HG02852 (cell line): Measurements from ENCODE around the gene TMEM185A.
A peak's percentile ranks its signal among the peaks of the same experiment; 100 is the strongest.
"Not testable (repeated sequence)": the region's sequence is repeated elsewhere in the genome, so short reads cannot be mapped to it uniquely, and the experiment has no call there.

Experiments
- ATAC-seq: cut with Tn5 transposase; IDR thresholded peaks from one replicate; pipeline ENCODE4 v1.9.1; 2021; ENCODE audit warnings: mild to moderate bottlenecking, moderate library complexity; ENCODE audit not compliant: unreplicated experiment

The TMEM185A gene

DNA sequence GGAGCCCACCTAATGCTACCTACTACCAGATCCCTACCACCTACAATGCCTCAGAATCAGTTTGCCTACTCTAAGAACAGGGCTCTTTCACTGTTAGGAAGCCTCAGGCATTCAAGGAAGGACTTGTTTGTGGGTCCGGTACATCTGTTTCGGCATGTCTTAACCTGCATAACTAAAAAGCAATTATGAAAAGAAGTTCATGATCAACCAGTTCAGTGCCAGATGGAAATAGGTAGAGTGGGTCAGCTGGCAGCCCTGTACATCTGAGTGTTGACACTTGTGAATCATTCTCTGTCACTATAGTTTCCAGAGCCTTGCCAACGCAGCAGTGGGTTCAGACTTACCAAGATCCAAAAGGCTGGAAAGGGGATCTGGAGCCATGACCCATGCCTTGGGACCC, 3.3 kb downstream of the TMEM185A start:
- no peak for ATAC-seq

DNA sequence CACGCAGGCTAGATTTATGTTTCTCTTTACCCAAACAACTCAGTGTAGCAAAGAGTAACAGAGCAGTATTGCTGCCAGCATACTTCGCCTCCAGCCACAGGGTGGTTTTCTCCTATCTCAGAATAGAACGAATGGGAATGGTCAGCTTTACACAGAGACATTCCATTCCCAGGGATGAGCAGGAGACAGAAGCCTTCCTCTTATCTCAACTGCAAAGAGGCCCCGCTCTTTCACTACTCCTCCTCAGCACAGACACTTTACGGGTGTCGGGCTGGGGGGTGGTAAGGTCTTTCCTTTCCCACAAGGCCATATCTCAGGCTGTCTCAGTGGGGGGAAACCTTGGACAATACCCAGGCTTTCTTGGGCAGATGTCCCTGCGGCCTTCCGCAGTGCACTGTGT, 4.8 kb downstream of the TMEM185A start:
- not testable (repeated sequence) for ATAC-seq

DNA sequence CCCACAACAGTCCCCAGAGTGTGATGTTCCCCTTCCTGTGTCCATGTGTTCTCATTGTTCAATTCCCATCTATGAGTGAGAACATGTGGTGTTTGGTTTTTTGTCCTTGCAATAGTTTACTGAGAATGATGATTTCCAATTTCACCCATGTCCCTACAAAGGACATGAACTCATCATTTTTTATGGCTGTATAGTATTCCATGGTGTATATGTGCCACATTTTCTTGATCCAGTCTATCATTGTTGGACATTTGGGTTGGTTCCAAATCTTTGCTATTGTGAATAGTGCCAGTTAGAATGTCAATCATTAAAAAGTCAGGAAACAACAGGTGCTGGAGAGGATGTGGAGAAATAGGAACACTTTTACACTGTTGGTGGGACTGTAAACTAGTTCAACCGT, 11.9 kb downstream of the TMEM185A start:
- not testable (repeated sequence) for ATAC-seq

DNA sequence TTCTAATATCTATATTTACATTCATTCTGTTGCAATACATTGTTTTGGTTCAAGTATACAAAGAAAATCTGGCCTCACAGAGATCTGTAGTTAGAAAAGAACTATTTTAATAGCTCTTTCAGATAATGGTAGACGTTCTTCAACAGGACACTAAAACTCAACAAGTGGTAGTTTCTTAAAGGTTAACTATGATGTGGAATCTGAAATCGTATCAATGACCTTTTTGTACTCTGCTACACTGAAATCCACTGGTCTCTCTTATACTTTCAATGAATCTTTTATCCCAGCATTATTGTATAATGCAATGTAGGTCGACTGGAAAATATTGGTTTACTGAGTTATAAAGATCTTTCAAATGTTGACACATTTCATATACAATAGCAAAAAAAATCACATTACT, 12.7 kb downstream of the TMEM185A start:
- ATAC-seq = no peak

DNA sequence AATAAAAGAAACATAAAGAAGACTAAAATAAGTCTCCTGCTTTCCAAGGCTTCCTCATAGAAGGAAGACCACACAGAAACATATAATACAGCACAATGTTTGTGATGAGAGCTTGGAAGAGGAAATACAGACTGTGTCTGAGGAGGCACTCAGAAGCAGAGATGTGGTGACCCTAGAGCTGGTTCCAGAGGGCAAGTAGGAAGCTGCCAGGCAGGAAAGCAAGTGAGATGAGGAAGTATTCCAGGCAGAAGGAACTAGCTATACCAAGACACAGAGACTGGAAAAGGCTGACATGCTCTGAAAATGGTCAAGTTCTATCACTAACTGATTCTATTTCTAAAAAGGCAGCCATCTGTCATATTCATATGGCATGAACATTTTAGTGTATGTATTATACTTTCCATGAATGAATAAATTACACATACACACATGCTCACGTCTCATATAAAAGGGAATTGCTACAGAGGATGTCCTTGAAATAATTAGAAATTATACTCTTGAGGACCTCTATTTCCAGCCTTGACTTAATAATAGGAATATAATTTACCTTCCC, 19.9 kb downstream of the TMEM185A start:
- no peak for ATAC-seq

DNA sequence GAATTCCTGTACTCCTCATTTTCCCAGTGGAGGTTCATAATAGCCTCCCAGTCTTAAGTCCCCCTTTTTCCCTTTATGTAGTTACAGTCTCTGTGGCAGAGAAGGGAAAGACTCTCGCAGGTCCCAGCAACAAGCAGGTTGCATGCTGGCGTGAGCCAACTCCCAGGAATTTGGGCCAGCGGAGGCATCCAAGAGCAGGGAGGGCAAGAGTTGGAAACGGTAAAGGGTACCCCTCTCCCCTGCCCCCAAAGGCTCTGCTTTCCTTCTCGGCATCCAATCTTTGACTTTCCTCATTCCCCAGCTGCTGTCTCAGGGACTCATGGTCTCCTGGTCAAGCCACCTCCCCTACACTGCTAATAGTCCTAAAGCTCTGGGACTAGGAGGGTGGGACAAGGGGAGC, 21.1 kb downstream of the TMEM185A start:
- no peak for ATAC-seq

DNA sequence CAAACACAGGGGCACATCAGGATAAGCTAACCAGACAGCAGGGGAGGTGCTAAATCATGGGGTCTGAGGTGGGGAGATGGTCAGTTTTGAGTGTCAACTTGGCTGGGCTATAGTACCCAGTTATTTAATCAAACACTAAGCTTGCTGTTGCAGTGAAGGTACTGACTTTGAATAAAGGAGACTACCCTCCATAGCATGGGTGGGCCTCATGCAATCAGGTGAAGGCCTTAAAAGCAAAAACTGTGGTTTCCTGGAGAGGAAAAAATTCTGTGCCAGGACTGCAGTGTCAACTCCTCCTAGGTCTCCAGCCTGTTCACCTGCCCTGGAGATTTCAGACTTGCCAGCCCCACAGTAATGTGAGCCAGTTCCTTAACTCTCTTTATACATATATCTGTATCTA, 23.9 kb downstream of the TMEM185A start:
- ATAC-seq = no peak

DNA sequence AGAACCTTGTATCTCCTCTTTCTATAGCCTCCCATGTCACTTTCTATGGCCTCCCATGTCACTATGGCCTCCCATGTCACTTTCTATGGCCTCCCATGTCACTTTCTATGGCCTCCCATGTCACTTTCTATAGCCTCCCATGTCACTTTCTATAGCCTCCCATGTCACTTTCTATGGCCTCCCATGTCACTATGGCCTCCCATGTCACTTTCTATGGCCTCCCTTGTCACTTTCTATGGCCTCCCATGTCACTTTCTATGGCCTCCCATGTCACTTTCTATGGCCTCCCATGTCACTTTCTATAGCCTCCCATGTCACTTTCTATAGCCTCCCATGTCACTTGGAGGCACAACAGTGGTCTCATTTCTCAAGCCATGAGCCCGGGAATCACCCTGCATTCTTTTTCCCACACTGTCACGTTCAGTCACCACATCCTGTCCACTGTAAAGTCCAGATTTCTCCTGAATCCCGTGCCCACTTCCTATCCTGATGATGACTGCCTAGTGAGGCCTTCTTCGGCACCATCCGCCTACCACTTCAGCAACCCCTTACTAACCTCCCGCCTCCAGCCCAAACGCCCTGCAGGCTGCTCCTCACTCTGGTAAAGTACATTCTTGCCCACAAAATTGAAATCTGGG, 26.2 kb downstream of the TMEM185A start:
- not testable (repeated sequence) for ATAC-seq

DNA sequence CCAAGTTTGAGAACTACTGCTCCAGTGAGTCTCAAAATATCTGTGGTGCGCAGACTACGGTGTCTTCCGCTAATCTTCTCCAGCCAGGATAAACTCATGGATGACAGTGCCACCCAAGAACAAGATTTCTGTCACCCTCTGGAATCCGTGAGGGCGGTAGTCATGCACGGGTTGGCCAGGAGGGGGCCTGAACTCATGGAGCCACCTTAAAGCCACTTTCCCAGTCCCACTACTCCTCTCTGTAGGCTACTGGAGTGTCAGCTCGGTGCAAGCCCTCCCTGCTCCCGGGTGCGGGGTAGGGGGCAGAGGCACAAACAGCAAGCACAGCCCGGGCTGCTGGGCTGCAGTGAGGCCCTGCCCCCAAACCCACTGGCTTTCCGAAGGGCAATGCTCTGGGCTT, 33.0 kb downstream of the TMEM185A start:
- not testable (repeated sequence) for ATAC-seq

DNA sequence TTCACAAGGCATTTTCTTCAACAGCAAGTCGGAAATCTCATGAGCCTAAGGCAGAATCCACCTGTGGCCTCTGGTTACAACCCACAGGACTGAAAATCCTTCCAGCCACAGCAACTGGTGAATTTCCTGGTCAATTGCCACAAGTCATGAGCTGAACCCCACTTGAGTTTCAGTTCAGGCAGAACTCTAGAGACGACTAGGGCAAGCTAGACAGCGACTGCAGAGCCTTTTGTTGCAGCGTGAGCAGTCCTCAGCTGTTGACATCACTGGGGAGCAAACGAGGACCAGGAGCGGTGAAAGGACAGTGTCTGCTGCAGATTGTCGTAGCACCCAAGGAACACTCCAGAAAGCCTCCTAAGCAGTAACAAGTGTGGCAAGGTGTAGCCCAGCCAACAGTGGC, 35.6 kb downstream of the TMEM185A start:
- ATAC-seq = not testable (repeated sequence)

DNA sequence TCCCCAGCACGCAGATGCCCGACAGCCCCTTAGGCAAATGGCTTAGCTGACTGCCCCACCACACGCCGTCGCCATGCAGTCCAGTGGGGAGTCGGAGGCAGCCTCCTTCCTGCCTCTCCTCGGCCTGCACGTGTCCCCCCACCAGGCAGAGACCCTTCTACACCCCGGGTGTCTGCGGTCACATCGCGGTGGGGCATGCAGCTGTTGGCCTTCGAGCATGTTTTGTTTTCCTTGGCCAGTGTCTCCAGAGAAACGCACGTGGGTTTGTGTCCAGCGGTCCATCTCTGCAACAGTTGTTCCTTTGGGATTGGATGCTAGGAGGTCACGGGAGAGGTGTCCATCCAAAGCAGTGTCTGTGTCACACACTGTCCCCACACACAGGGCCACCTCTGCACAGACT, 36.4 kb downstream of the TMEM185A start, which contains the start of gene HSFX2:
TSS of gene HSFX2 (minus strand) at position 101 of the 400 bp plus-strand sequence. CDS start 614 bp downstream, outside the sequence.
- ATAC-seq = not testable (repeated sequence)

DNA sequence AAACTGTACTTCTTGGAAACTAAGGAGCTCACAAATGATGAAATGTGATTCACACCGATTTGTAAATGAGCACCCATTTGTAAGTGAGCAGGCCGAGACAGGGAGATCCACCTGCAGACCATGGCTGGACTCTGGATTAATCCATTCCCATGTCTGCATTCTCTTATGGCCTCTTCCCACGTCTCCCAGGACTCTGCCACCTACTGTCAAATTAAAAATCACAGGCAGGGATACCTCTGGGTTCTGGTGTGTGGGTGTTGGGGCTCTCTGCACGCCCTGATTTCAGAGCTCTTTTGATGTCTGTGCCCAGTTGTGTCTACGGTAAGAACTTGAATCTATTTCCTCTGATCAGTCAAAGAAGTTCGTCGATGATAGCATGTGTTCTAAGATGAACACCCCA, 40.6 kb downstream of the TMEM185A start:
- ATAC-seq = not testable (repeated sequence)

DNA sequence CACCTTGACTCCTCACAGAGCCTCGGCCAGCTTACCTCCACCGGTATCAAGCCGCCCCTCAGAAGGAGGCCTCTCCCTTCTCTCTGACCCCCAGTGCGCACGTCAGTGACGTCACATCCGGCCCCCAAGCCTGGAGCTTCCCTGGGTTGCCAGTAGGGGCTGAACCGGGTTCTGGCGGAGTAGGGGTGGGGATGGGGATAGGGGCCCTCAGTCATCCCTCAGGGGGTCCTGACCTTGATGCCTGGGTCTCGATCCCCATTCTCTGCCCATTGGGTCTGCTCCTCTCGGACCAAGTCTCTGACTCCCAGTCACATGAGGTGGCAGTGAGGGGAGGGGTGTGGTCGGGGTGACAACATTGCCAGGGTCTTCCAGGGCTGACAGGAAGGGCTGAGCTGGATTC, 44.2 kb downstream of the TMEM185A start, which contains the start of gene MAGEA9B:
TSS of gene MAGEA9B (minus strand) at position 101 of the 400 bp plus-strand sequence. CDS start 4,280 bp downstream, outside the sequence.
- ATAC-seq = not testable (repeated sequence)

DNA sequence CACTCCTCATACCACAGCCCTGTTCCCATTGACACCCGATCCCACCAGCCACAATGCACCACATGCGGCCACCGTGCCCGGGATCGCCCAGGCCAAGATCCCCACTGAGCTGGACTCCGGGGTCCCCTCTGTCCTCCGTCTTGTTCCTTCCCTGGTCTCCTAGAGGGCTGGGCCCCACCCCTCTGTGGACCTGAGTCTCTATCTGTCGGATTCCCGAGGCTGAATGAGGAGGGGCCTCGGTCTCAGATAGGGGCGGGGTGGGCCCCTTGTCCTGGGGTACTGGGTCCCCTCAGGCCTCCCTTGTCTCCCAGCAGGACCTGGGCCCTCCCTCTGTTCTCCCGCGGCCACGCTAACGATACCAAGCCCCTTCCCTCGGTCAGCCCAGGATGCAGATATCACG, 46.0 kb downstream of the TMEM185A start:
- not testable (repeated sequence) for ATAC-seq

DNA sequence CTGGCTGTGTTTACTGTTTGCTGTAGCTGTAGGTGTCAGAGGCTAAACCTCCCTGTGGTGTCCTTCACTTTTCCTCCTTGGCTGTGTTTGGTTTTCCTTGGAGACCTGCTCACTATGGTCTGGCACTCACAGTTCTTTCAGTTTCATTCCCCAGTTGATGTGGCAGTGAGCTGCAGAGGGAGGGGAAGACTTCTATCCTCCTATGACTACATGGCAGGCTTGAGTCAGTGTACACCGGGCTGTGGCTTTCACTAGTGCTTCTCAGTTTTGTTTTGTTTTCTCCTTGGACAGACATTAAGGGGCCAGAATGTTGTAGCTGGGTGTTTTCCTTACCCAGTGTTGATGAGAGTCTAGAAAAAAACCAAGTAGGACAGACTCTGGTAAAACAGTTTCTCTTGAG, 58.1 kb downstream of the TMEM185A start:
- peak; percentile 100 for ATAC-seq

DNA sequence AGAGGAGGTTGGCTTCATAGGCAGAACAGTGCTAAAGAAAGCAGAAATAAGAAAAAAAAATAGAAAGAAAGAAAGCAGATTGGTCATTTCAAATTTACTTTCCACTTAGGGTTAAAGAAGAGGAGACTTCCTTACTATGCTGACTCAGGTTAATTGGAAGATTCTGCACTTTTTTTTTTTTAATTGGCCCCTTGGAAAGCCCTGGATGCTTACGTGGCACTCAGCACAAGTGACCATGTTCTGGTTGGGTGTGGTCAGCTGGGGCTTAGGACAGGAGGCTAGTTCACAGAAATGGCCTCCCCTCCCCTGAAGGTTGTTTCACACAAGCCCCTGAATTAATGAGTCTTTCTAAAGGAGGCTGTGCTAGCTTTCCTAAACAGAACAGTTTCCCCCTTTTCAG, 58.8 kb downstream of the TMEM185A start:
- ATAC-seq = no peak

DNA sequence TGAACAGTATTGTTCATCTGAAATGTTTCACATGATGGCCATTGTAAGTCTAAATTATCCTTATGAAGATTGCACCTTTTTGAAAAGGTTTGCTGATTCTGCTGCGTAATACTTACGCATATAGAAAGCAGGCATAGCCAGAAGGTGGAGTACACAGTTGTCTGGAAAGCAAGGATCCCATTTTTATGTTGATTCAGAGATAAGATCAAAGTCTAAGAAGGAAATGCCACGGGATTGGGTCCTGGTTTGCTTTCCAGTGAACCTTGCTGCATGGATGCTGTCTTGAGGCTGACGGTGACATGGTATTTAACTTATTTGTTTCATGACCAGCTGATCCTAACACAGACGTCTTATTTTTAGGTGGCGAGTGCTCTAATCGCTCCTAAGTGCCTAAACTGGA, 59.8 kb downstream of the TMEM185A start:
- no peak for ATAC-seq

DNA sequence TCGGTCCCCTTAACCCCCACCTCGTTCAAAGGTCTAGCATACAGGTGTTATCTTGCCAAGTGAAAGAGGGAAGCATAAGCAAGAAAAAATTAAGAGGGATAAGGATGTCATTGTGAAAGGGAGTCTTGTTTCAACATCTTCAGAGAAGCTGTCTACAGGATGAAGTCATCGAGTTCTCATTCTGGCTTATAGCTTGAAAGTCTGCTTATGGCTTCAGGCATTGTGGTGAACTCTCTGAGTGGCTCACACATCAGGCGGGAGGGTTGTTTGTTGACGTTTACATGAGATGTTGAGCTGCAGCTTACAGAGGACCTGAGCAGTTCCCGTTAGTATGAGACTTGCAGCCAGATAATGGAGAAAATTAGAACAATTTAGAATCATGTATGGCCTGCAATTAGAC, 60.9 kb downstream of the TMEM185A start:
- ATAC-seq = no peak

DNA sequence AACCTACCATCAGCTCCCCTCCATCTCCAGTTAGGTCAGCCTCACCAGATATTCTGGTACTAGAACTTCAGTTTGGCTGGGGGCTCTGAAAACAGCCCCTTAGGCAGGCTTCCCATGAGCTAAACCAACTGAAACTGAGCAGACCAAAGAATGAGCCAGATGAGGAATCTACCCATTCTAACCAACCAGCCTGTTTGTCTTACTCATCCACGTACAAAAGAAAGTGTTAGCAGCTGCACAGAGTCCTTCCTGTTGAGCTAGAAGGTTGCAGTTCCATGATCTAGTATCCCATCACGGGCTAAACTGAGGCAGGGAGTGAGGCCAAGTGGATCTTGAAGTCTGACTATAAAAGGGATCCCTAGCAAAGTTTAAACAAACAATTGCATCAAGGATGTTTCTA, 61.8 kb downstream of the TMEM185A start:
- no peak for ATAC-seq

DNA sequence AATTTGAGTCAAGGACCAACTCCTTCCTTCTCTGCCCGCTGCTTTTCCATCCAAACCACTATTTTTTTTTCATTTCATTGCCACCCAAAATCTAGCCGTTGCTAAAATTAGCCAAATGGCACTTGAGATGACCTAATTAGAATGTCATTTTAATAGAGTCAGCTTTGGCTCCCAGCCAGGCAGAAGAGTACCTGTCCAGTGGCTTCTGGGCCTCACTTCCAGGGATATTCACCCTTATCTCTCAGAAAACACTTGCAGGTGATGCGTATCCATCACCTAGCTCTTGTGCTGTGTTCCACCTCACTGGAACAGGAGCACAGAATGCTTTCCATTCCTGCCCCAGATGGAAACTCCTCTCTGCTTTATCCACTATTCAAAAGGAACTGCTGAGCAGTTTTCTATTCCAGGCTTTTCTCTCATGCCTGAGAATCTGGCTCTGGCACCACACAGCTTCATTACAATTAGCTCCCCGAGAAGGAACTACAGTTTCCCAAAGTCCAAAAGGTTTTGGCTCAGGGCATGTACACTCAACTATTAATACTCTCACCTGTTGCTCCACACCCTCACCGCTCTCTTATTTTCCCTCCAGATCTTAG, 62.8 kb downstream of the TMEM185A start:
- ATAC-seq = no peak

DNA sequence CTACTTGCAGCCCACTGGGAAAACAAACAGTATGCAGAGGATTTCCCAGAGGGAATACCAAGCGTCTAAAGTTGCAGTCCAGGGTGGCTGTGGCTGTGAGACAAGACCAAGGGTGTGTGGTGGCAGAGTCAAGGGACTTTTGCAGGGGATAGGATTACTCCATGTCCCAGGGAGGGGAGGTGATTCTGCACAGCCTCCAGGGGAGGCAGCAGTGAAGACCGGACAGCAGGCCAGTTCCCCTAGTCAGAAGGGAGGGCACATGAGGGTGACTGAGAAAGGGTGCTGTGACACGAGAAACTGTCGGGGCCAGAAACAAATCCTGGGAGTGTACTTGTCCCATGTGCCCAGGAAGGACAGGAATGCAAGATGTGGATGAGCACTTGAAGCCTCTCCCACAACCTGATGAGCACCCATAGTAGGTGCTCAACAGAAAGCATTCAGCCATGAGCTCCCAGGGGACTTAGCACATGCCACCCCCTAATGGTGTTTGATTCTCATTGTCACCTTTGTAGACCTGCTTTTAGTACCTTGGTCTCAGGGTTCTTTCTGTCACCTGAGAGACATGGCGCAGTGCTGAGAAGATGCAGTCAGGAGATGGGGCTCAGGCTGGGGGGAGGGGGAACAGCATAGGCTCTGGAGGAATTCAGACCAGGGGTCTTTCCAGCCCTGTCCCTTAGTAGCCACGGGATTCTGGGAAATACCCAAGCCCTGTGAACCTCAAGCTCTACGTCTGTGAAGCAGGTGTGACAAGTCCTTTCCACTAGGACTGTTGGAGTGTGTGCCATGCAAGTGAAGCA, 63.8 kb downstream of the TMEM185A start:
- no peak for ATAC-seq
